ENCODE measurements around the gene KIRREL3. TPM values are rescaled to one million over a fixed set of nuclear protein-coding genes. Genes with fewer than 3 reads are reported as not detected.

KIRREL3 gene
- total and polyA plus RNA-seq, 9 of the 15 experiments (the other 6 are each of a cell fraction or from before 2014, with no cell fraction given): 0.04 to 0.10 TPM; not detected in 7

- TF ChIP-seq LEF1 (IDR thresholded peaks at IDR 0.05) (no peak), IFI16 (CRISPR knock-in tag; IDR thresholded peaks at IDR 0.05) (no peak), YY1 (IDR thresholded peaks at IDR 0.05; ENCODE audit: borderline replicate concordance in 1 of 3, control insufficient read depth in 1 of 3, extremely low read depth in 1 of 3, insufficient read depth in 3 of 3, insufficient read length in 1 of 3, insufficient replicate concordance in 2 of 3, low read depth in 1 of 3, low read length in 2 of 3) (no peak), SMAD1 (IDR thresholded peaks at IDR 0.05; ENCODE audit: low read depth, low read length, partially characterized antibody) (no peak), ZNF274 (IDR thresholded peaks at IDR 0.05; ENCODE audit: borderline replicate concordance, low read depth, low read length) (no peak), ELK3 (CRISPR knock-in tag; IDR thresholded peaks at IDR 0.05) (no peak), ZFP30 (CRISPR knock-in tag; IDR thresholded peaks at IDR 0.05; ENCODE audit: borderline replicate concordance) (no peak)
- TF ChIP-seq, protein P1, sequence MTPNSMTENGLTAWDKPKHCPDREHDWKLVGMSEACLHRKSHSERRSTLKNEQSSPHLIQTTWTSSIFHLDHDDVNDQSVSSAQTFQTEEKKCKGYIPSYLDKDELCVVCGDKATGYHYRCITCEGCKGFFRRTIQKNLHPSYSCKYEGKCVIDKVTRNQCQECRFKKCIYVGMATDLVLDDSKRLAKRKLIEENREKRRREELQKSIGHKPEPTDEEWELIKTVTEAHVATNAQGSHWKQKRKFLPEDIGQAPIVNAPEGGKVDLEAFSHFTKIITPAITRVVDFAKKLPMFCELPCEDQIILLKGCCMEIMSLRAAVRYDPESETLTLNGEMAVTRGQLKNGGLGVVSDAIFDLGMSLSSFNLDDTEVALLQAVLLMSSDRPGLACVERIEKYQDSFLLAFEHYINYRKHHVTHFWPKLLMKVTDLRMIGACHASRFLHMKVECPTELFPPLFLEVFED (CRISPR knock-in tag; conservative IDR thresholded peaks at IDR 0.05): no peak
These were observed 519.3 kb downstream of the KIRREL3 start (continued) for GRCh38 chr11:126481303-126481680.

Data from K562 (cell line).